HG02623 (cell line): ENCODE measurements around the gene RRP36.
"Not testable (repeated sequence)": the region's sequence is repeated elsewhere in the genome, so short reads cannot be mapped to it uniquely, and the experiment has no call there.

Experiments
- ATAC-seq: cut with Tn5 transposase; IDR thresholded peaks from one replicate; pipeline ENCODE4 v1.9.1; 2021; ENCODE audit warnings: moderate library complexity; ENCODE audit not compliant: unreplicated experiment

Gene RRP36

DNA sequence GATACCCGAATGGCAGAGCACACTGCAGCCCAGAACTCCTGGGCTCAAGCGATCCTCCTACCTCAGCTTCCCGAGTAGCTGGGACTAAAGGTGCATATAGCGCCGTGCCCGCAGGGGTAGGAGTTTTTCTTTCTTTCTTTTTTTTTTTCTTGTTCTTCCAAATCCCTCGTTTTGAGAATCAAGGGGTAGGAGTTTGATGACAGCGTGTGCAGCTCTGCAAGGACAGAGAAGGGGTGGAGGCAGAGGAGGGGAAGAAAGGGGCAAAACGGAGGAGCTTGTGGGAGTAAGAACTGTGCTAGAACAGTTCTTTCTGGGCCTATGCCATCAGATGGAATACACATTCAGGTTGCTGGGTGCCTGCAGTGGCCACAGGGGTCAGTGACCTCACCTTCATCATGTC, 15.3 kb downstream of the RRP36 start:
- no peak for ATAC-seq

DNA sequence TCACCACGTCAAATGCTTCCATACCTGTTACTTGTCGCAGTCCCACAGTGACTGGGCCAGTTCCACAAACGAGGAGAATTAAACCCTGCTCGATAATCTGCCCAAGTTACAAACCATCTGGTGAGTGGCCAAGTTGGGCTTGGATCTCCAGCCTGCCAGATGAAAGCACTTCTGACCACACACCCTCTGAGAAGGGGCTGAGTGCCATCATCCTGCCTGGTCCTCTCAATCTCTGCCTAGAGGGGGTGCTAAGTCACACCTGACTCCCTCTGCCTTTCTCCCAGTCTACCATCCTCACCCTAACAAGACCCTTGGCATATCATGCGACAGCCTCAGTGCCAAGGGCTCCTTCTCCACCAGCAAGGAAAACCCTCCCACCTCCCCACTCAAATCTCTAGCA, 15.8 kb downstream of the RRP36 start:
- ATAC-seq, result no peak

DNA sequence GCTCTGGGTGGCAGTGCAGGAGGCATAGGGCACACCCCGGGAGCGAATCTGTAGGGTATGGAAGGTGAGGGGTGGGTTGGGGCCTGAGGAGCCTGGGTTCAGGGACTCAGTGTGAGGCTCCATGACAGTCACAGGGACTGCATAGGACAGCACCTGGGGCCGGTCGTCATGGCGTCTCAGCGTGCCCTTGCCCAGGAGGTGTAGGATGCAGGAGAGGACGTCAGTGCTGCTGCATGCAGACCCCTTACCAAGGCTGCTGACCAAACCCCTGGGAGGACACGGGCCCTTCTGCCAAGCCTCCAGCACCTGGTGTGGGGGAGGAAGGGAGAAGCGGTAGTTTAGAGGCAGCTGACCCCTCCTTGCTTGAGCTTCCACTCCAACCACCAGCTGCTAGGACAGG, 16.3 kb downstream of the RRP36 start:
- ATAC-seq, result no peak

DNA sequence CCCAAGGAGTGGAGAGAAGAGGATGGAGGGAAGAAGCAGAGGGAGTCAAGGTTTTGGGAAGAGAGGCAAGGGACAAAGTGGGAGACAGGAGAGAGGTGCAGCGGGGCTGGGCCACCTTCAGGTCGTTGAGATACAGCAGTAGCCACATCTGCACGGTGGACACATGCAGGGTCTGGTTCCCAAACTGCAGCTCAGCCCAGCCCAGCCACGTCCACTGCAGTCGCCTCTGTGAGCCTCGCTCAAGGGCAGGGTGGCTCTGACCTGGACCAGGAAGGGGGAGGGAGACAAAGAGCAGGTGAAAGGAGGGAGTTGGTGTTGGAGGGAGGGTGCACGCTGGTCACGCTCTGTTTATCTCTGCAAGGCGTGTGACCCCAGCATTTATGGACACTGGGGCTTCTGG, 17.3 kb downstream of the RRP36 start:
- ATAC-seq, result no peak

DNA sequence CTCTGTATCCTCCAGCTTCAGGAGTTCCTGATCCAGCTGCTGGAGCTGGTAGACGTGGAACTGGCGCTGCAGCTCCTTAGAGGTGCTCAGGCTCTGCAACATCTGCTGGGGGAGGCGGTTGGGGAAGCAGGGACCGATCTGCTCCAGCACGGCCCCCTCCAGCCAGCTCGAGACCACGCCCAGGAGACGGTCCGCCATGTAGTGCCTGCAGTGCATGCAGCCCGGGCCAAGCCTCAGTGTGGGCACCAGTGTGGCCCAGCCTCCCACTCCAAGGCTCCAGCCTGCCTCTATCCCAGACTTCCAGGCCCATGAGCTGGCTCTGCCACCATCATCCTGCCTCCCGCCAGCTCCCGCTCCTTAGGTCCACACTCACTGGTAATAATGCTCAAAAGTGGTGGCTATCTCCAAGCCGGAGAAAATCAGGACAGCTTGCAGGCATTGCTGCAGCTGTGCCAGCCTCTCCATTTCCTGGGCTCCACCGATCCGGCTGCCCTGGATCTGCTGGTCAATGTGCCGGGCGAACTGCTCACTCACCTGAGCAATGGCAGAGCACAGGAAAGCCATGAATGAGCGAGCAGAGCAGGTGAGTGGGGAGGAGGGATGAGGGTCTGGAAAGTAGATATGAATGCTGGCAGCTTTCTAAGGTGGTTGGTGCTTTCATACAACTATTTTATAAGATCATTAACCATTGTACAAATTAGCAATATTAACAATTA, 19.3 kb downstream of the RRP36 start:
- ATAC-seq, result no peak

DNA sequence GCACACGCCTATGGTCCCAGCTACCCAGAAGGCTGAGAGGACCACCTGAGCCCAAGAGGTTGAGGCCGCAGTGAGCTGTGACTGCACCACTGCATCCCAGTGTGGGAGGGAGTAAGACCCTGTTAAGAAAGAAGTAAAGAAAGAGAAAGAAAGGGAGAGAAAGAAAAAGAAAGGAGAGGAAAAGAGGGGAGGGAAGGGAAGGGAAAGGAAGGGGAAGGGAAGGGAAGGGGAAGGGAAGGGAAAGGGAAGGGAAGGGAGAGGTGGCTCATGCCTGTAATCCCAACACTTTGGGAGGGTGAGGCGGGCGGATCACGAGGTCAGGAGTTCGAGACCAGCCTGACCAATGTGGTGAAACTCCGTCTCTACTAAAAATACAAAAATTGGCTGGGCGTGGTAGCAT, 20.1 kb downstream of the RRP36 start:
- ATAC-seq, result not testable (repeated sequence)

DNA sequence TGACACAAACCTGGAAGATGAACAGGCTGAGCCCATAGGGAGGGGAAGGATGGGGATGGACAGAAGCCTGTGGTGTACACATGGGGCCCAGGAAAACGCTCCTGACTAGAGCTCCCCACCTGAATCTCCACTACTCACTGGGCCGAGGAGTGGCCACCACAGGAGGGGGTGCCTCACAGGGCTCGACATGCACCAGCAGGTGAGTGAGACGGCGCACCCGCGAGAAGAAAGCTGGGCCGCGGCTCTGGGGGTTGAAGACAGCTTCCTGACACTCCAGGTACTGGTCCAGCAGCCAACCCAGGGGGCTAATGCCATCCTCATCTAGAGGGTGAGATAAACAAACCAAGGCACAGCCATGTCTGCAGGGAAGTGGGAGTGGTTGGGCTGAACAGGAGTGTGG, 21.9 kb downstream of the RRP36 start:
- ATAC-seq, result no peak

DNA sequence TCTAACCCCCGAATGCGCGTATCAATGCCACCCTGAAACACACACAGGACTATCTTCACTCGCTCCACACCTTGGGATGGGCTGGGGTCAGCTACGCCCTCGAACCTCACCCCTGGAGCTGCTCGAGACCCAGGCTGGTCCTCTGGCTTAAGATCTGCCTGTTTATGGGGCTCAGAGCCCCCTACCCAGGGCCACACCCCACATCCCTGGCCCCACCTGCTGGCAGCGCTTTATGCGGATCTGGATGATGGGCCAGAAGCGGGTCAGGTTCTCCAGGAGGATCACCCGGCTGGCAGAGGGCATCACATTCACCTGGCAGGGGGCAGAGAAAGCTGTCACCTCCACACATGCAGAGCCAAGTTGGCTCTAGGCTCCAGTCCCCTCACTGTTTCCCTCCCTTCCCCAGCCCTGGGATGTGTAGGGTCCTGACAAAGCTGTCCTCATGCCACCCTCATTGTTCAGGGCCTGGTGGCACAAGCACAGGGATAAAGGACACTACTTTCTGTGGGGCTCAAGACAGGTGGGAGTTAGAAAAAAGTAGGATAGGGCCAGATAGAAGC, 24.0 kb downstream of the RRP36 start:
- no peak for ATAC-seq

DNA sequence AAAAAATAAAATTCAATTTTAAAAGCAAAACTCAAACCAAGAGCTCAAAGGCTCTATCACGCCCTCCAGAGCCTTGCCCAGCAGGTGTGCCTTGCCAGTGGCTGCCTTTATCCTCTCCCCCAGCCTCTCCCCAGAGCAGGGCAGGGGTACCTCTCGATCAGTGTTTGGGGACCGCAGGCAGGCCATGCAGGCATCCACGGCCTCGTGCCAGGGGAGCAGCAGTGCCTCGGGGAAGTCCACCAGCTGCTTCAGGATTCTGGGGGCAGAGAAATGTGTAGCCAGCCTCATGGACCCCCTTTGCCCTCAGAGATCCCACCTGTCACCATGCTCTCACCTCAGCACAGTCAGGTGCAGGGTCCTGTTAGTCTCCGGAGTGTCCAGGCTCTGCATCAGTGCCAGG, 26.6 kb downstream of the RRP36 start:
- no peak for ATAC-seq

DNA sequence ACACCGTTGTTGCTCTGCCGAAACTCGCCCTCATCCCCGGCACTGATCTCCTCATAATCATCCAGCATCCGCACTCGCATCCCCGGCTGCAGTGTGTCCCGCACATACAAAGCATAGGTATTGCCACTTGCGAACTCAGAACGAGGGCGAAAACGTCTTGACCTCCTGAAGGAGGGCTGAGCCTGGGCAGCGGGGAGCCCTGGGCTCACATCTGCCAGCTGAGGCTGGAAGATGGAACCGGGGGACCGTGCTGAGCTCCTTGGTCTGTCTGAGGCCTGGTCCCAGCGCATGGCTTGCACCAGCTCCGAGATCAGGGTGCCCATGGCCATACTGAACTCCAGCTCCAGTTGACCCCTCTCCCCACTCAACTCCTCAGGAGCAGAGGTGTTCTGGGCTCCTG, 29.6 kb downstream of the RRP36 start:
- no peak for ATAC-seq

DNA sequence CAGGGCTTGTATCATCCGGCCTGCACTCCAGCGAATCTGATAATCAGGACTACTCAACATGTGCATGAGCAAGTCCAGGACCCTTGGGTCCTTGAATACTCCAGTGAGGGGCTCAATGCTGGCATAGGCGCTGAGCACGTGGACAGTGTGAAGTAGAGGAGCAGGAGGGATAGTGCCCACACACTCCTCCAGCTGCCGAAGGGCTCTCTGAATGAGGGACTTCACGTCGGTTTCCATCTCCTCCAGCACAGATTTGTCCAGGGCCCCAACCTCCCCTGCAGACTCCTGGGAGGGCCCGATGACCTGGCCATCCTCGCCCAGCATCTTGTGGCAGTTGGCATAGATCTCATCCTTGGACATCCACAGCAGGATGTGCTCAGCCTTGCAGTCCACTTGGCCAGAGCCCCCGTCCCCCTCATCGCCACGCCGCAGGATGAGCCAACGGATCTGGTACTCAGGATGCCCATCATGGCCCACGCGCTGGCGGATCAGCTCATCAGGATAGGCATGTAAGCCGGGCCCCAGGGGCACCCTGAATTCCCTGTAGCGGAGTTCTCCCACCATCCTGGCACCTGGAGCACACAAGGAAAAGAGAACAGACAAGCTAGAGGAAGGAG, 30.9 kb downstream of the RRP36 start:
- ATAC-seq, result no peak

DNA sequence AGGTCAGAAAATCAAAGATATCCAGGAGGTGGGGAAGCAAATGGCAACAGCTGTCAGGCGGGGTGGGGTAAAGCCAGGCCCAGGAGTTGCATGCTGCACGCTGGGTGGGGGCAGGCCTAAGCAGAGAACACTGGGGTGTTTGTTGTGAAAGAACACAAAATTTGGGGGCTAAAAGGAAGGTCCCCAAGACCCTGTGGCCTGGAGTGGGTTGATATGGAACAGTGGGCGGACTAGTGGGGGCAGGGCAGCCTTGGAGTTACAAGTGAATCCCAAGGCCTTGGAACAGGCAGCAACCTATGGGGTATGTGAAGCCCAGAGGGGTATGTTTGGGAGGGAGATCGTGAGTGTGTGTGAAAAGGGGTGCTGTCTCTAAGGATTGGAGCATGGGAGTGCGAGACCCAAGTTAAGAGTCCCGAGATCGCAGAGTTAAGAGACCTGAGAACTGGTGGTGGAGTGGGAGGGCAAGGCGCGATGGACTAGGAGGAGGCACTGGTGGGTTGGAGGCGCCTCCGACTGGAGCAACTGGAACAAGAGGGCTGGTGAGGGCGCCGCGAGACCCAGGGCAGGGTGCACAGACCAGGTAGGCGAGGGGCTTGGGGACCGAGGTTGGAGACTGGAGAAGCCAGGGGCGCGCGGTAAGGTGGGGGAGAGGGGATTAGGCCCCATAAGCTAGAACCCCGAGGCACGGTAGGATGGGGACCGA, 31.6 kb downstream of the RRP36 start:
- no peak for ATAC-seq

DNA sequence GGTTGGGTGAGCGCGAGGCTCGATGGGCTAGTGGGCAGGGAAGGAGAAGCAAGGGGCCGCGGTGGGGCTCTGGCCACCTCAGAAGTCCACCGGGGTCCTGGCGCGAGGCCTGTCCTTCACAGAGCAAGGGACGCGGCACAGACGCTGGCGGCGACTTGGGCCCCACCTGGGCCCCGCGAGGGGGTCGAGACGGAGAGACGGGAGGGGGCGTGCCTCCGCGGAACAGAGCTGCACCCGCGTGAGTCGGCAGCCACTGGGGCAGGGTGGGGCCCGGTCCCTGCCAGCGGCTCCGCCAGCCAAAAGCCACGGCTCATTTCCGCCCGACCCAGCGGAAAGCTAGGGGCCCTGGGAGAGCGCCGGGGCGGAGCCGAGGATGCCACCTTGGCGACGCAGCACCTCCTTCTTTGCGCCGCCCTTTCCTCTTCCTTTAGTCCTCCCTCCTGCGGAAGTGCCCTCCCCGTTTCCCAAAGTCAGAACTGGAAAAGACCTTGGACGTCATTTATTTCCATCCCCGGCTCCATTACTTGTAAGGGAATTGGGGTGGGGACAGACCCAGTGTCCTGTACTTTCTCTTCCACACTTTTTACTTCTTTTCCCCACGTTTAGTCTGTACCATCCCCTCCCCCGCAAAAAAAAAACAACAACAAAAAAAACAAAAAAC, 32.3 kb downstream of the RRP36 start, which contains the start of gene CUL7:
CUL7 (minus strand) TSS at position 307 of the 661 bp plus-strand sequence. CDS start 1,063 bp downstream, outside the sequence.
- peak; percentile 88 for ATAC-seq

DNA sequence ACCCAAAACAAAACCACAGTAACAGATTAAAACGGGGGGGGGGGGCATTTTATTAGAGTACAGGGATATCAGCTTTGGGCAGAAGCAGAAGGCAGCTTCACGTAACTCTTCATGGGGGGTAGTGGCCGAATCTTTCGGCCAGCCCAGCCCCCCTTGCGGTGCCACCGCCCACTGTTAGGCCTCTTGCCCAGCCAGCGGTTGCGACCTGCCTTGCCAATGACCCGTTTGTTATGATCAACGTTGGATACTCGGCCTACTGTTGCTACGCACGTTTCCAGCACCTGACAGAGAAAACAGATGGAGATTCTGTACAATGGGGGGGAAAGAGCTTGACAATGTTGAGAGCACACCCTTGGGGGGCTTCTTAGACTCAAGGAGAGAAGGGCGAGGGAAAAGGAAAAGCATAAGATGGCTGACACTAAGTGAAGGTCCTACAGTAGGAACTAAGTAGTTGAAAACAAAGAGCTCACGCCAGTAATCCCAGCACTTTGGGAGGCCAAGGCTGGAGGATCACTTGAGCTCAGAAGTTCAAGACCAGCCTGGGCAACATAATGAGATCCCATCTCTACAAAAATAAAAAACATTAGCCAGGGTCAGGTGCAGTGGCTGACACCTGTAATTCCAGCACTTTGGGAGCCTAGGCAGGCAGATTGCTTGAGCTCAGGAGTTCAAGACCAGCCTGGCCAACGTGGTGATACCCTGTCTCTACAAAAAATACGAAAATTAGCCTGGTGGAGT, 33.0 kb downstream of the RRP36 start:
- ATAC-seq, result no peak

DNA sequence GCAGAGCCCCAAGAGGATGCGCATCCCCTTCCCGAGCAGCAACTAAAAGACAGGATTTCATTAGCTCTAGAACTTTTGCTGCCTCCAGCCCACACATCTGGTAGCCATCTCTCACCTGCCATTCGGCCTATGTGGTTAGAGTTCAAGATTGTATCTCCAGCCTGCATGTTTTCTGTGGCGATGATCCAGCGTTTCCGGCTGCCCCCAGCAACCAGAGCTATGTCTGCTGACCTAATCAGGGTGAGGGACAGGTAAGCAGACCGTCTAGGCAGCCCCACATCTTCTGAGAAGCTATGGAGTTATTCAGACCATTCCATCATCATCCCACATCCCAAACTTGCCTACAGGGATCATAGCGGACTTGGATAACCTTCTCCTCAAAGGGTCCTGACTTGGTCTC, 34.5 kb downstream of the RRP36 start:
- no peak for ATAC-seq

DNA sequence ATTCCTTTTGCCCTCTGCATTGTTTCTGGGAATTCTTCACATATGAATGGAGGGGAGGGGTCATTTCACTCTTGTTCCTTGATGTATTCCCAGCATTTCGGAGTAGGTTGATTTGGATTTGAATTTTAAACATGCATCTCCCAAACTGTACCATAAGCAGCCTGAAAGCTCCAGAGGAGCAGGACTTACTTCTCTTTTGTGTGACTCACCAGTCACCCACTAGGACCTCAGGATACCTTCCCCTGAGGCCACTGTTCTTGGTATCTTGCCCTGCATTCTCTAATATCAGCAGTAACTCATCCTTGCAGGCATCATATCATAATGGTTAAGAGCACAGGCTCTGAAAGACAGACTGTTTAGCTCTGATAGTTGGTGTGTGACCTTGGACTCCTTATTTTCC, 37.1 kb downstream of the RRP36 start:
- ATAC-seq, result no peak

DNA sequence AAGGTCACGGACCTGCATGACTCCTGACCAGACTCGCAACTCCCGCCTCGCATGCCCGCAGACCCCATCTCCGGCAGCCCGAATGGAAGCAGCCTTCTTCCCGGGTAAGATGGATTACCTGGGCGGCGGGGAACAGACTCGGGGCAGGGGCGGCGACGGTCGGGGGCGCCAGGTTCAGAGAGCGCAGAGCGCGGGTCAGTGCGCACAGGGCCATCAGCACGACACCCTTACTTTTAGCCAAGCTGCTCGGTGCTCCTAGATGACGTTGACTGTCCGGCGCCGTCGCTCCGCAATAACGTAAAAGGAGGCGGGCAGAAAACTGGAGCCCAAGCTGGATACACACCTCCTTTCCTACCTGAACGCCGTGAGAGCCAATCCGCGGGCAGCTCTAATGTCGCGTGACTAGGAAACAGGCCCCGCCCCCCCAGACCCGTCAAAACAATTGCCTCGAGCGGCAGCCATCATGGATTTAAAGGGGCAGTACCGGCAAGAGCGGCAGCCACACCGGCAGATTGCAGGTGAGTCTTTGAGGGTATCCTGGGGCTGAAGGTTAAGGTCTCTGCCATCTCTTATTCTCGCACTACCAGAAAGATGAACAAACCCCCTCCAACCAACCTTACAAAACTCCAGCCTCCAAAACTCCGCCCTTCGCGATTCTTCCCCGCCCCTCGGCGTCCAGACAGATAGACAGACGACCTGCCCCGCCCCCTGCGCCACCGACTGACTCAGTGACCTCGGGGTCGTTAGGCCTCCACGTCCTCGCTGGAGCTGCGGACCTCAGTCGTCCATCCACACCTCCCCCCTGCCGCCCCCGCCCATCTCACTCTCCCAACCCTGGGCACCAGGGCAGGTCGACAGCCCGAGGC, 38.0 kb downstream of the RRP36 start, which contains the start of the genes KLC4 and MRPL2:
KLC4 (plus strand) TSS at position 464 of the 866 bp plus-strand sequence. CDS start 1,705 bp downstream, outside the sequence.
MRPL2 (minus strand) TSS at position 267 of the 866 bp plus-strand sequence; CDS start at position 214, 53 bp downstream.
- peak; percentile 87 for ATAC-seq

DNA sequence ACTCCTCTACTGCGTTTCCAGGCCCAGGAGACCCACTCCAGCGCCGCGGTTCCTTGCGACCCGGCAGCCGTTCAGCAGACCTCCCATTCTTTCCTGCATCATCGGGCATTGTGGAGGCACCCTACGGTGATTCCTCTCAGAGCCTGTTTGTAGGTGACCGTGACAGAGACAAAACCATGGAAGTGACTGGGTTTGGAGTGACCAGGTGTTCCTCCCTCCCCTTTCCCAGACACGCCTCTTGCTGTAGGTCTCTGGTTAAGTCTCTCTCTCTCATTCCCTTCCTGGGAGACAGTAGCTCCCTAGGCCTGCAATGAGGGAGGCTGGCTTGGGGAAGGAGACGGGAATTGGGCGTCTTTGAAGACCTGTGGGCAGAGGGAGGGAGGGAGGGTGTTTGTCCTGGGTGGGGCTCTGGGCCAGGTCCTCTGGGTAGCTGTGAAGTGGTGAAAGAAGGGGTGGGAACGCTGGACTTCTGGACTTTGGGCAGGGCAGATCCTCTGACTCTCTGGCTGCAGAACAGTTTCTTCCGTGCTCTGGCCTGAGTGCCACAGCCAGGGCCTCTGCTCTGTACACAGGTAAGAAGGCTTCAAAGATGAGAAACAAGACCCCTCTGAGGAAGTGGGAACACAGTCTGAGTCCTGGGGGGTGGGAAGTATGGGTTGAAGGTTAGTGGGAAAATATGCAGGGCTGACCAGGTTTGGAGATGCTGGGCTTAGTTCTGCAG, 38.8 kb downstream of the RRP36 start:
- no peak for ATAC-seq
